Naive thymus-derived CD8-positive, alpha-beta T cell (primary cell): ENCODE data around the gene CLIC6. TPM values are rescaled to one million over a fixed set of nuclear protein-coding genes. Genes with fewer than 3 reads are reported as not detected.

ENCODE experiments used
- ATAC-seq, 2 donors: fragments of 150-1000 bp; cut with Tn5 transposase in 1 of 2; sonication (Bioruptor Pico), chemical (Tn5 transposase) in 1 of 2; 1 replicate in 1 of 2; 2 replicates in 1 of 2; pipeline ENCODE4 v1.10.0; 2021; ENCODE audit warnings: mild to moderate bottlenecking in 2 of 2, moderate library complexity in 2 of 2
- POLR2A ChIA-PET: fragments of 350-600 bp; sonication (Branson Sonifier 250); formaldehyde crosslinking; loops from one replicate; lab custom pipeline; 2021; ENCODE audit warnings: antibody characterized with exemption; lab: Charles Lee
- DNase-seq, 10 donors: peaks; one replicate each; pipeline versions ENCODE4 v3.0.0 to v3.0.0-alpha.2; 2020 to 2022
- H3K27ac Mint-ChIP-seq, 10 donors: one replicate each; pipeline ENCODE4 v1.8.0; 2020 to 2022; ENCODE audit warnings: mild to moderate bottlenecking in 10 of 10, mixed read lengths in 10 of 10, moderate library complexity in 4 of 10, inconsistent platforms in 1 of 10
- H3K27me3 Mint-ChIP-seq, 5 donors: one replicate each; pipeline ENCODE4 v1.8.0; 2021 to 2022; ENCODE audit warnings: mixed read lengths in 5 of 5
- H3K36me3 Mint-ChIP-seq, 3 donors: one replicate each; pipeline ENCODE4 v1.8.0; 2020 to 2022; ENCODE audit warnings: mixed read lengths in 3 of 3, mild to moderate bottlenecking in 2 of 3, inconsistent platforms in 1 of 3
- H3K4me1 Mint-ChIP-seq, 4 donors: one replicate each; pipeline ENCODE4 v1.8.0; 2021 to 2022; ENCODE audit warnings: mixed read lengths in 4 of 4
- H3K4me3 Mint-ChIP-seq, 10 donors: one replicate each; pipeline ENCODE4 v1.8.0; 2020 to 2022; ENCODE audit warnings: mild to moderate bottlenecking in 10 of 10, mixed read lengths in 10 of 10, moderate library complexity in 6 of 10, inconsistent platforms in 1 of 10
- H3K9me3 Mint-ChIP-seq, 9 donors: one replicate each; pipeline ENCODE4 v1.8.0; 2020 to 2022; ENCODE audit warnings: mixed read lengths in 9 of 9, mild to moderate bottlenecking in 3 of 9, inconsistent platforms in 1 of 9, moderate library complexity in 1 of 9
- polyA plus RNA-seq, 3 donors: library from polyadenylated mRNA; unstranded; fragments of 300-500 nt; fragmentation: Illumina TruSeq; gene quantifications; one replicate each; pipeline ENCODE4 v1.2.3, GENCODE V29; 2021
- total RNA-seq, 8 experiments: library from RNA in 2 of 8; stranded (reverse) in 2 of 8; gene quantifications; one replicate each; pipeline ENCODE4 v1.2.3 and lab custom pipeline; 2021 to 2026

Gene CLIC6
- total and polyA plus RNA-seq, 5 experiments from 2014 or later = 0.09 to 0.44 (median 0.32) TPM; not detected in 1

GRCh38 chr21:34639882-34640788 lies 28.7 kb upstream of the CLIC6 start:
- H3K9me3 Mint-ChIP-seq = no peaks in the 10 kb centered on the region
- ATAC-seq = no peak
- no peaks in the 10 kb centered on the region for H3K36me3 Mint-ChIP-seq
- POLR2A ChIA-PET = no interaction called here
- H3K27me3 Mint-ChIP-seq = peaks cover 0 to 4% (median 0%) of the 10 kb centered on the region in 5 donors
- H3K4me1 Mint-ChIP-seq = peaks cover 6 to 24% (median 12%) of the 10 kb centered on the region in 4 donors
- H3K27ac Mint-ChIP-seq = peak overlapping the region in 8 of 10 donors; percentile 7 to 63 (median 32)
- peak overlapping the region; percentile 23 to 76 (median 49) for H3K4me3 Mint-ChIP-seq
- no peak for DNase-seq

GRCh38 chr21:34640858-34641257 lies 27.9 kb upstream of the CLIC6 start:
- POLR2A ChIA-PET = no interaction called here
- peaks cover 0 to 4% (median 0%) of the 10 kb centered on the region in 5 donors for H3K27me3 Mint-ChIP-seq
- peak overlapping the region in 6 of 10 donors; percentile 23 to 76 (median 58) for H3K4me3 Mint-ChIP-seq
- H3K36me3 Mint-ChIP-seq = no peaks in the 10 kb centered on the region
- DNase-seq (no peak), ATAC-seq (no peak)
- H3K9me3 Mint-ChIP-seq = no peaks in the 10 kb centered on the region
- H3K27ac Mint-ChIP-seq = peak overlapping the region in 5 of 10 donors; percentile 16 to 60 (median 24)
- H3K4me1 Mint-ChIP-seq = peaks cover 6 to 24% (median 12%) of the 10 kb centered on the region in 4 donors

GRCh38 chr21:34642211-34643075 lies 26.4 kb upstream of the CLIC6 start:
- ATAC-seq (no peak), DNase-seq (no peak)
- Mint-ChIP-seq H3K9me3 (no peaks in the 10 kb centered on the region), H3K27me3 (peaks cover 0 to 5% (median 3%) of the 10 kb centered on the region in 5 donors), H3K4me3 (no peak overlapping the region), H3K36me3 (no peaks in the 10 kb centered on the region), H3K27ac (no peak overlapping the region), H3K4me1 (peaks cover 6 to 24% (median 12%) of the 10 kb centered on the region in 4 donors)
- POLR2A ChIA-PET = no interaction called here

GRCh38 chr21:34644825-34645224 lies 24.0 kb upstream of the CLIC6 start:
- no peak overlapping the region for H3K4me3 Mint-ChIP-seq
- no peaks in the 10 kb centered on the region for H3K36me3 Mint-ChIP-seq
- peaks cover 0 to 2% (median 0%) of the 10 kb centered on the region in 9 donors for H3K9me3 Mint-ChIP-seq
- DNase-seq (no peak), ATAC-seq (no peak)
- H3K27ac Mint-ChIP-seq = no peak overlapping the region
- POLR2A ChIA-PET = no interaction called here
- peaks cover 3 to 17% (median 11%) of the 10 kb centered on the region in 5 donors for H3K27me3 Mint-ChIP-seq
- H3K4me1 Mint-ChIP-seq = peaks cover 4 to 22% (median 15%) of the 10 kb centered on the region in 4 donors

- Mint-ChIP-seq H3K4me3 (no peak overlapping the region), H3K9me3 (peaks cover 0 to 23% (median 5%) of the 10 kb centered on the region in 9 donors), H3K27me3 (peaks cover 7 to 24% (median 12%) of the 10 kb centered on the region in 5 donors), H3K36me3 (peaks cover 0 to 13% (median 5%) of the 10 kb centered on the region in 3 donors), H3K4me1 (peaks cover 0 to 10% (median under 1%) of the 10 kb centered on the region in 4 donors), H3K27ac (no peak overlapping the region)
- no peak for DNase-seq
- POLR2A ChIA-PET = no interaction called here
- no peak for ATAC-seq
Measured at GRCh38 chr21:34647555-34647954, 21.2 kb upstream of the CLIC6 start.

GRCh38 chr21:34648739-34649297 lies 20.0 kb upstream of the CLIC6 start:
- no peak for DNase-seq
- no peak overlapping the region for H3K27ac Mint-ChIP-seq
- peaks cover 0 to 18% (median 14%) of the 10 kb centered on the region in 3 donors for H3K36me3 Mint-ChIP-seq
- no peak overlapping the region for H3K4me3 Mint-ChIP-seq
- POLR2A ChIA-PET = no interaction called here
- peaks cover 0 to 35% (median 5%) of the 10 kb centered on the region in 9 donors for H3K9me3 Mint-ChIP-seq
- peaks cover 0 to 10% (median 0%) of the 10 kb centered on the region in 4 donors for H3K4me1 Mint-ChIP-seq
- no peak for ATAC-seq
- peaks cover 16 to 33% (median 25%) of the 10 kb centered on the region in 5 donors for H3K27me3 Mint-ChIP-seq

GRCh38 chr21:34649400-34649799 lies 19.4 kb upstream of the CLIC6 start:
- Mint-ChIP-seq H3K4me1 (peaks cover 0 to 10% (median 0%) of the 10 kb centered on the region in 4 donors), H3K27me3 (peaks cover 17 to 35% (median 28%) of the 10 kb centered on the region in 5 donors)

GRCh38 chr21:34650861-34651431 lies 17.8 kb upstream of the CLIC6 start:
- POLR2A ChIA-PET = no interaction called here
- no peak overlapping the region for H3K4me3 Mint-ChIP-seq
- H3K36me3 Mint-ChIP-seq = peaks cover 0 to 18% (median 15%) of the 10 kb centered on the region in 3 donors
- ATAC-seq = no peak
- H3K27me3 Mint-ChIP-seq = peaks cover 20 to 42% (median 28%) of the 10 kb centered on the region in 5 donors
- peaks cover 0 to 10% (median 0%) of the 10 kb centered on the region in 4 donors for H3K4me1 Mint-ChIP-seq
- DNase-seq = no peak
- no peak overlapping the region for H3K27ac Mint-ChIP-seq
- peaks cover 0 to 35% (median 5%) of the 10 kb centered on the region in 9 donors for H3K9me3 Mint-ChIP-seq

More at GRCh38 chr21:34649400-34649799, 19.4 kb upstream of the CLIC6 start:
- no peak for DNase-seq
- H3K36me3 Mint-ChIP-seq = peaks cover 0 to 18% (median 15%) of the 10 kb centered on the region in 3 donors
- ATAC-seq = no peak
- H3K4me3 Mint-ChIP-seq = no peak overlapping the region
- POLR2A ChIA-PET = no interaction called here
- peaks cover 0 to 35% (median 5%) of the 10 kb centered on the region in 9 donors for H3K9me3 Mint-ChIP-seq
- H3K27ac Mint-ChIP-seq = no peak overlapping the region

GRCh38 chr21:34651642-34652041 lies 17.2 kb upstream of the CLIC6 start:
- POLR2A ChIA-PET = no interaction called here
- Mint-ChIP-seq H3K4me1 (peaks cover 0 to 10% (median 0%) of the 10 kb centered on the region in 4 donors), H3K9me3 (peaks cover 0 to 35% (median 5%) of the 10 kb centered on the region in 9 donors), H3K4me3 (no peak overlapping the region), H3K27ac (no peak overlapping the region), H3K36me3 (peaks cover 0 to 18% (median 15%) of the 10 kb centered on the region in 3 donors), H3K27me3 (peaks cover 22 to 49% (median 29%) of the 10 kb centered on the region in 5 donors)
- DNase-seq (no peak), ATAC-seq (no peak)

- H3K27me3 Mint-ChIP-seq = peaks cover 28 to 57% (median 31%) of the 10 kb centered on the region in 5 donors
- H3K4me3 Mint-ChIP-seq = no peak overlapping the region
- no peak for ATAC-seq
Measured at GRCh38 chr21:34653522-34653921, 15.3 kb upstream of the CLIC6 start.

GRCh38 chr21:34661848-34662247 lies 6.9 kb upstream of the CLIC6 start:
- Mint-ChIP-seq H3K4me1 (no peaks in the 10 kb centered on the region), H3K27me3 (peaks cover 19 to 62% (median 36%) of the 10 kb centered on the region in 5 donors), H3K9me3 (peaks cover 14 to 38% (median 28%) of the 10 kb centered on the region in 9 donors), H3K36me3 (peaks cover 0 to 31% (median 12%) of the 10 kb centered on the region in 3 donors), H3K27ac (no peak overlapping the region), H3K4me3 (no peak overlapping the region)
- DNase-seq (no peak), ATAC-seq (no peak)
- POLR2A ChIA-PET = interaction anchor here (0.6 kb wide), 1 partner anchor 13 kb away, joined by 6 read pairs; no protein-coding TSS in a partner anchor

More at GRCh38 chr21:34653522-34653921, 15.3 kb upstream of the CLIC6 start:
- peaks cover 0 to 10% (median 0%) of the 10 kb centered on the region in 4 donors for H3K4me1 Mint-ChIP-seq
- peaks cover 0 to 18% (median 15%) of the 10 kb centered on the region in 3 donors for H3K36me3 Mint-ChIP-seq
- no peak for DNase-seq
- POLR2A ChIA-PET = no interaction called here
- H3K9me3 Mint-ChIP-seq = peaks cover 0 to 36% (median 5%) of the 10 kb centered on the region in 9 donors
- no peak overlapping the region for H3K27ac Mint-ChIP-seq
